Activated effector memory CD4-positive, alpha-beta T cell treated with anti-CD3 and anti-CD28 coated beads, Interleukin-2, amount 50 U/mL, for 16 hours (primary cell): Measurements from ENCODE around the gene IL11RA.

Experiments used
- DNase-seq: peaks from one replicate; pipeline ENCODE4 v3.0.0-alpha.2; 2020

Gene IL11RA

DNA sequence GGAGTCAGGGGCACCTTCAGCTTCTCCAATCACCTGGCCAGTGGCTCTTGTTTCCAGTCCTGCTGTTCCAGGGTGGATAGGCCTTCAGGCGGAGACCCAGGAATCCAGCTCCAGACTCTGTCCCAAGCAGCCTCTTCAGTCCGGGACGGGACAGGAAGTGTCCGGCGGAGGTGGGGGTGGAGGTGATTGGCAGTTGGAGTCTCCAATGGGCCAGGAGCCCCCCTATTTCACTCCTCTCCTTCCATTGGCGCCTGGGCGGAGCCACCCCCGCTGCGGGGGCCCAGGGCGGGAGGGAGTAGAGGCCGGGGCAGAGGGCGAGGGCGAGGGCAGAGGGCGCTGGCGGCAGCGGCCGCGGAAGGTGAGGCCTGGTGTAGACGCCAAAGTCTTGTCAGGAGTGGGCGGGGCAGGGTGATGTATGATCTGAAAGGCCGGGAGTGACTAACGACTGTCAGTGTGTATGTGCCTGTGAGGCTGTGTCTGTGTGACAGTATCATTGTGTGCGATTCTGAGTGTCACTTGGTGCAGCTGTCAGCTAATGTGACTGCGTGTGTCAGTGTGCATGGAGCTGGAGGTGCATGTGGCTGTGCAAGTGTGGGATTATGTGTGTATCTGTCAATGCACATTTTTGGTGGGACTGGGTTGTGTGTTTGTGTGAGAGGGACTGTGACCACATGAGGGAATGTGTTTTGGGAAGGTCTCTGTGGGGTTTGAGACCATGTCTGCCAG is at the start of gene IL11RA:
IL11RA (plus strand) TSS at position 310 of the 726 bp plus-strand sequence. CDS start 3,033 bp downstream, outside the sequence.
- peak; percentile 82 for DNase-seq

DNA sequence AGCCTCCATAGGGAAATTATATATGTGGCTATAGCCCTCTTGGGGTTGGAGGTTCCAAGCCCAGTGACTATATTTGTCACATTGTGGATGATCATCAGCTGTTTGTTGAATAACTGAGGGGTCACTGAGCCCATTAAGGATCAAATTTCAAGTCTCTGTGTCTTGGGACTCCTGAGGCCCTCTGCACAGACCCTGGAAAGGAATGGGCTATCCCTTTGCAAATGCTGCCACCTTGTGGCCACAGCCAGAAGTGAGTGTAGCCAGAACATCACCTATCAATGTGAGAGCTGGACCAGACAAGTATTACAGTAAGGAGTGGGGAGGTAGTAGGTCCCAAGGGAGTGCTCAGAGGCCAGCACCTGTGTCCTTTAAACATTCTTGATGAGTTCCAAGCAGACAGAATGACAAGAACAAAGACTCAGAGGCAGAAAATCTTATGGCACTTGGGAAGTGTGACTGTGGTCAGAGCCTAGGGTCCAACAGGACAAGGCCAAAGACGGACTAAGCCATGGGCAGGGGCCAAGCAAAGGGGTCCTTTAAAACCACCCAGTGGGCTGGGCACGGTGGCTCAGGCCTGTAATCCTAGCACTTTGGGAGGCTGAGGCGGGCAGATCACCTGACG is 48.3 kb upstream of the IL11RA start:
- DNase-seq = peak; percentile 93

DNA sequence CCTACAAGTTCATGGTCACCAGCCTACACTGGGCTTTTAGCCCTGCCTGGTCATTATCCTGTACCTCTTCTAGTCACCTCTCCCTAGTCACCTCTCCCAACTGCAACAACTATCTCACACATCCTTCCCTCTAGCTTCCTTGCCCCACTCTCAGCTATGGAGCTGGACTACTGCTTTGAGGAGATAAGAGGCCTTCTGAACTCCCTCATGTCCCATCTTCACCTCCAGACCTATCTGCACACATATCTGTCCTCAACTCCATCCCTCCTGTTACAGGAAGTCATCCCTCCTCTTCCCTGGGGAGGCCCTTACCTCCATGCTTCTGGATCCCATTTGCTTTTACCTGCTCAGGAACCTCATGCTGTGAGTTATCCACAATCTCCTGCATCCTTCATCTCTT is 45.8 kb upstream of the IL11RA start:
- no peak for DNase-seq

DNA sequence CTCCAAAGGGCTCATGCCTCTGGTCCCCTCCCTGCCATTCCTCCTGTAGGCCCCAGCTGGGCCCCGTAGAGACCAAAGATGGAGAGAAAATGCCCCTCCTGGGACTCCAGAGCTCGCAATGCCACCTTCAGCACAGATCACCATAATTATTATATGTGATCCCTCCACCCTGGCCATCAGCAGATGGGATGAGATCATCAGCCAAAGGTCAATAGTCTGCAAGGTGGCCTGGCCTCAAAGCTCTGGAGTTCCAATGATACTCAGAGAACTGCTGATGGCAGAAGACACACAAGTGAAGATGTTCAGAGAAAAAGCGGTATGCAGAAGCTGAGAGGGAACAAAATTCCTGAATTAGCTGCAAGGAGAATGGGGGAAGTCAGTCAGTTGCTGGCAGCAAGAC is 45.1 kb upstream of the IL11RA start:
- DNase-seq = no peak

DNA sequence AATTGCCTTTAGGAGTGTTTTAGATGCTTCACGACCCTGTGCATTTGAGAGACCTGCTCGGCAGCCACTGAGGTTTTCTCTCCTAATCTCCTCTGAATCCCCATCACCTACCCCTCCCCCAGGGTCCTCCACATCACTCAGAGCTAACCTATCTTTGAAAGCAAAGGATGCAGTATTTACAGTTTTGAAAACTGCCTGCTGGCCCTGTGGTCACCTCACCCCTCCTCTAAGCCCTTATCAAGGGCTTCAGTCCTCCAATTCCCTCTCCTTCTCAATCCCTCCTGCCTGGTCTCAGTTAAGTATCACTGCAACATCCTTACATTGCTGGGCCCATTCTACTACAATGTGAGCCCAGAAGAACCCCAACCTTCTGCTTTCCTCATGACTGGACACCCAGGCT is 44.7 kb upstream of the IL11RA start:
- DNase-seq = no peak

DNA sequence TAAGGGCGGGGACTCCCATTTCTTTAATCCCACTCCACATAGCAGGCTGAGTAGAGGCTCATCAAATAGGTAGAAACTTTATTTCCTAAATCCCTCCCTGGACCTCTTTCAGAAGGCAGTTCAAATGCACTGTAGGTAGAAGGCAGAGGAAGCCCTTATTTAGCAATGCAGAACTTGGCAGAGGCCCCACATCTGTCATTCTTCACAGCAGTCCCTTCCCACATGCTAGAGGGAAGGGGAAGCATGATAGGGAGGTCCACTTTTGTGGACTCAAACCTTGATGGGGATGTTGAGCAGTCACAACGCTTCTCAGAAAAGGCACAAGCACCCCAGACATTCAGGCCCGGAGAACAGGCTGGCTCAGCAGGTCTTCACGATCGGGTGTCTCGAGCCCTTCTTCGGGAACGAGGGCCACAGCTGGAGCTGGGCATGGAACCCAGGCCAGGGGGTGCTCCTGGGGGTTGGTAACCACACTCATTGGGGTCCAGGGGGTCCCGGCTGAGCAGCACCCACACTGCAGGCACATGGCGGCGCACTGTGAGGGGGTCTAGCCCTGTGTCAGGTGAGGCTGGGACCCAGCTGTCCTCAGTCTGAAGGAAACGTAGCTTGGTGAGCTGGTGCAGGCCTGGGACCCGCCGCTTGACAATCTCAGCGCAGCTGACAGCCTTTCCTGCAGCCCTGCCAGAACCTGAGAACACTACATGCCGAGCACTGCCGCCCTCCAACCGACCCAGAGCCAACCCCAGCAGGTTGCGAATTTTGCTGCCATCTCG is 41.4 kb upstream of the IL11RA start:
- DNase-seq = no peak

DNA sequence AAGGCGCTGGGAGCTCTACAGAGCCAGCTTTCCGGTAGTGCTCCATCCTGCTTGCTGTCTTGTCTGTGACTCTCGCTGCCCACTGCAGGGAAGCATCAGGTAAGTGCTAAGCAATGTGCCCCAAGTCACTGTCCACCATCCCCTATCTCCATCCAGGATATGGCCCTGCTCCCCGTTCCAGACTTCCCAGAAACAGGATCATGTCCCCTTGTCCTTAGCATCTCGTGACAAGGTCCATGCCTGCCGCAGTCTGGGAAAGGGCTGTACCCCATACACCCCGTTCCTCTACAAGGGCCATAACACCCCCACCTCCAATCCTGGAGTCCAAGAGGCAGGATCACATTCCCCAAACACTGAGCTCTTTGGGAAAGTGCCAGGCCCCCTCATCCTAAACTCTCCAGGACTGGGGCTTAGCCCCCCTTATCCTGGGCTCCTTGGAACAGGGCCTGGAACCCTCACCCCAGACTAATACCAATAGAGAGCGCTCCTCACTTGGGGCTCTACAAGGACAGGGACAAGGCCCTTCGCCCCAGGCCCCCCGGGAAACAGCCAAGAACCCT is 40.7 kb upstream of the IL11RA start:
- no peak for DNase-seq

DNA sequence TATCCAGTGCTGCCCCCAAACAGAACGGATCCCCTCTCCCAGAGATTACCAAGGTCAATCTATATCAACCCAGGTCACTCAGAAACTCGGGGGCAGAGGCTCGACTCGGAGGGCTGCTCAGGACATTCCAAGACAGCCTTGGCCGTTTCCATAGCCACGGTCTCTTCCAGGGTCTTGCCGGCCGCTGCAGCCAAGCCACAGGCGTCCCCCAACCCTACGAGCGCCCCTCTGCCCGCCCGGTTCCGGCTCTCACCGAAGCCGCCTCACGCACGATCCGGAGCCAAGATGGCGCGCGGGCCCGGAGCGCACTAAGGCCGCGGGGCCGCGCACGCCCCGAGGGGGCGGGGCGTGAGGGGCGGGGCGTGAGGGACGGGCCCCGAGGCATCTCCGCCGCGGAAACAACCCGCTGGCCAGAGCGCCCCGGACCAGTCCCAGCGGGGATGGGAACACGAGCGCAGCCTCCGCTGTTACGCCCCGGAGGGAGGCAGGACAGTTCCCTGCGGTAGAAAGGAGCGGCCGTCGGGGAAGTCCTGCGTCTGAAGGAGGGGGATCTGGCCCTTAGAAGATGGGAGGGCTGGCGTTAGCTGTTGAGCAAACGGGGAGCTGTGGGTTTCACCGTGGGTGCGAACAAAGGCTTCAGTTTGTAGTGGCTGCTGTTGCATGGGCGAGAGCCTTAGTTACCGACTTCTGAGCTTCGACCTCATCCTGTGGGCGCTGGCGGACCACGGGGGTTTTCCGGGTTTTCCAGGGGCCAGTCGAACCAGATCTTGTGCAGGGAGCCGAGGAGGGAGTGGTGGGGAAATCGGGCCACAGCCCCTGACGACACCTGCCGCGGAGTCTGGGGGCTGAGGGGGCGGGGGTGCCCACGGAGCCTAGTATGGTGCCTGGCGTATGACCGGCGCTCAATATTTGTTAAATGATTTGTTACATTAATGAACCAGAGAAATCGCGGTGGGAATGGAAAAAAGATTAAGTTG is 39.9 kb upstream of the IL11RA start, which contains the start of gene RPP25L:
RPP25L (minus strand) TSS at position 287 of the 977 bp plus-strand sequence. CDS start 801 bp downstream, outside the sequence.
- peak; percentile 95 for DNase-seq

DNA sequence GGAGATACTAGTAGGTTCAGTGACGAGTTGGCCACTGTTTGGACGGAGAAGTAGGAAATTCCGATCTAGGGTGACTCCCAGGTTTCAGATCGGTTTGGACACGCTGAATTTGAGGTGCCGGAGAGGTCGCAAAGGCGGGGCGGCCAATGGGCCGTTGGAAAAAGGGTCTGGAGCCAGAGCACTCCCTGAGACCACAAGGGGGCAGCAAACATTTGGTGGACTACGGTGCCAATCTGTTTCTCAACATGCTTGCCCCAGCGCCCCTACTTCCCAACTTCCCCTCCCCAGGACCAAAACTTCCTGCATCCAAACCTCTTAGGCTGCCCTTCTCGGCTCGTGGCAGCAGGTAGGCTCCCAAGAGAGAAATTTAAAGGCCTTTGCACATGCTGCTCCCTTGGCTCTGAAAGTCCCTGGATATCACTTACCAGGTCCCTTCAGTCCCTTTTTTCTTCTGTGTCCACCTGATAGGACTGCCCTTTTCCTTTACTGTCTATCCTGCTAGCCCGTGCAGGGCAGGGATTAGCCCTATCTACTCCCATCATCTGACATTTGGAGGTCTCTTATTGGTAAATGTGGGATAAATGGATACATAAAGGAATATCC is 39.1 kb upstream of the IL11RA start:
- peak; percentile 90 for DNase-seq

DNA sequence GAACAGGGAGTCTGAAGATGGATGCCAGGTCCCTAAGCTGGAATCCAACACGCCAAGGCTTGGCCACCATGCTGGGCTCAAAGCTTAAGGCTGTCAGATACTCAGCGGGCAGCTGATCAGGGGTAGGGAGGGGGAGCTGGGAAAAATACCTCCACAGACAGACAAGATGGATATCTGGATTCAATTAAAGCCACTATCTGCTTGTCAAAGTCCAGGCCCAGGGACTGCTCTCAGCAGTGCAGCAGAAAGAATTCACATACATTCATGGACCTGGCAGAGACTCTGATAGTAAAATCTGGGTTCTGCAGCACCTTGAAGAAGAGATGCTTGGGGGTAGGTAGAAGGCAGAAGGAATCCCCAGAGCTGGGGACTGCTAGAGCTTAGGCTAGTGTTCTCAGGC is 36.9 kb upstream of the IL11RA start:
- DNase-seq = no peak

DNA sequence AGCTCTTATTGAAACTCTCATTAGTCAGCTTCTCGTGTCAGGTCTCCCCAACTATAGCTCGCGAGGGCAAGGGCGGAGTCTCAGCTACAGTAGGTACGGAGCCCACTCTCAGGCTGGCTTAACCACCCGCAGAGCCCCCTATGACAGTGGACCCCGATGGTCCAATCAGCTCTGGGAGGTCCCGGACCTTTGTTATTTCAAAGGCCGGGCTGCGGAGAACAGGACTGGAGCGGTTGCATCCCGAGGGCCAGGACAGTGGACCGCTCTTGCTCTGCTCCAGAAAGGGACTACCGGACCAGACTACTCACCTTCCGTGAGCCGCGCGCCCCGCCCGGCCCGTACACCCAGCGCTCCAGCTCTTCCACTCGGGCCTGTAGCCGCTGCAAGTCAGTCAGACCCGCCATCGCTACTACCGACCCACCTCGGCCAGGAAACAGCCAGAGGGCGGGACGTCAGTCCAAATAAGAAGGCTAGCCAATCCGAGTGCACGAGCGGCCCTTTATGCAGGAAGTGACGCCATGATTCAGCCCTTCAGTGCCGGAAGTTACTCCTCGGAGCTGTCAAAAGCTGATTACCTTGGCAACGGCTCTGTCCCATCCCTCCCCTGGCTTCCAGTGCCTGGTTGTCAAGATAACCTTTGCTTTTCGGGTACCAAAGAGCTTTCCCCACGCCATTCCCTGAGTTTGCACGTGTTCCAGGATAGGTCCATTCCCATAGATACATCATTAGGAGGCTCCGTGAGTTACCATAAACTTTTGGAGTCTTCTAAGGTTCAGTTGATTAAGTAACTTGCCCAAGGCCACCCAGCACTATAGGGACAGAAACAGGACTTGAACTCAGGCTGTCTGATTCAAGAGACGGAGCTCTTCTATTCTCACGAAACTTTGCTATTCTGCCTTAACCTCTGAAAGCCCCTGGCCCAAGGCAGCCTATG is 31.7 kb upstream of the IL11RA start, which contains the start of gene DCTN3:
DCTN3 (minus strand) TSS at position 435 of the 934 bp plus-strand sequence; CDS start at position 404, 31 bp downstream.
- peak; percentile 97 for DNase-seq

DNA sequence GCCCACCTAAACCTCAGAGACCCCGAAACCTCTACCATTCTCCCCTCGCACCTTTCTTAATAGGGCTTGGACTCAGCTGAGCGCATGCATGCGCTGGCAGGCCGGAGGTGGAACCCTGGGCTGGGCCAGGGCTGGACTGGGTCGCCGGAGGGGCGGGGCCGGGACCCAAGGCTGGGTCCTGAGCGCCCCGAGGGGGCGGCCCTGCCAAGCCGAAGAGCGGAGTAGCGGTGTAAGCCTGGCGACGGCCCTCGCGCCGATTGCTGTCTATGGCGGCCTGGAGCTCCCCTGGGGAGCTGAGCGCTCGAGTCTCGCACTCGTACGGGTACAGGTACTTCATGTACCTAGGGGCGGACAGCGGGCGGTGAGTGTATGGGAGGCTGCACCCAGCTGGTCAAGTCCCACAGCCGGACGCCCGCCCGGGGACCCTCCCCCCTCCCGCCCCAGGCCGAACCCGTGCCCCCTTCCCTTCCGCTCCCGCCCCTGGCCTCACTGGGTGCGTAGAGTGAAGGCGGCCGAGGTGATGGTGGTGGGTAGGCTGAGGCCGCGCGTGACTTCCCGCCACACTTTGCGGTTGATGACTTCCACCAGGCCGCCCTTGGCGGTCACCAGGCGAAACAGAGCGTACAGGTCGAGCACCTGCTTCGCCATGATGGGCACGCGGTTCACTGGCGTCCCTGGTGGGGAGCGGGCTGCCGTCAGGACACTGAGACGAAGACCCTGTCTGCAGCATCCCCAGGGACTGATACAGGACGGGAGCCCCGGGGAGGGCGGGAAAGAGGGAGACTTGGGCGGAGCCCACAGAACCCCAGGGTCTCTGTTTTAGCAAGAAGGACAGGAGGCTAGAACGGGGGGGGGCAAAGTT is 28.4 kb upstream of the IL11RA start:
- no peak for DNase-seq

DNA sequence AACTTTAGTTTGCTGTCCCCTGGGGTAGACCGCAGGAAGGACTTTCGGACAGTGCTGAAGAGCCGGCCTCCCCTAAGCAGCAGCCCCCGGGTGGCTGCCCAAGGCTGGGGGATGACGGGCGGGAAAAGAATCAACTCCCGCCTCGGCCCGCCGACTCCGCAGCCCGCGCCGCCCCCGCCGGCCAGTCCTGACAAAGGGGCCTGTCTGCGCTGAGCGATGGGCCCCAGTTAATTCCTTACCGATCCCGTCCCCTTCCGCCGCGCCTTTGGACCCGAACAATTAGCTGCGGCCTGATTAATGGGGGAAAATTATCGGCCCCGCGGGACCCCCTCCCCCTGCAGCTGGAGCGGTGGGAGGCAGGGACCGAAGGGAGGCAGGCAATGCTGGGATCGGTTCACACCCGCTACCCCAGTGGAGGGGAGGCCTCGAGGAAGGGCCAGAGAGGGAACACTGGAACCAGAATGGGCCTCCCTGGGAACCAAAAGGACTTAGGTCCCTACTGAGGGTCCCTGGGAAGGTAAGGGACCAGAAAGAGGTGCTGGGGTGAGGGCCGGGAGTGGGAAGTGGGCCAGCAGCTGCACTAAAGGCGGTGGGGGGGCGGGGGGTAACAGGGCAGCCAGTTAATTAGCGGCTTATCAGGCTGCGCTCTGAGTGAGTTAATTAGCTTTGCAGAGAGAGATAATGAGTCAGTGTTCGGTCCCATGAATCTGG is 27.4 kb upstream of the IL11RA start:
- DNase-seq = no peak

DNA sequence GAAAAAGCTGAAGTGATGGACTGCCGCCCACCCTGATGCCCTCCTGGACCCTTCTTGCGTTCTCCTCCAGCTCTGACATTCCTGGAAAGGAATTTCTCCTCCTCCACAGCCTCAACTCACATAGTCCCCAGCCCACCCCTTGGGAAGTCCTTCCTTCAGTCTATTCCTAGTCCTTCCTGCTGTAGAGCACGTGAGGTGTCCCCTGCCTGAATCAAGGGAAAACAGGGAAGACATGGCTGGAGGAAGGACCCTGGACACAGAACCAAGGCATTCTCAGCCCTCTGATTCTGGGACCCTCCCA is 26.8 kb upstream of the IL11RA start:
- DNase-seq = no peak

DNA sequence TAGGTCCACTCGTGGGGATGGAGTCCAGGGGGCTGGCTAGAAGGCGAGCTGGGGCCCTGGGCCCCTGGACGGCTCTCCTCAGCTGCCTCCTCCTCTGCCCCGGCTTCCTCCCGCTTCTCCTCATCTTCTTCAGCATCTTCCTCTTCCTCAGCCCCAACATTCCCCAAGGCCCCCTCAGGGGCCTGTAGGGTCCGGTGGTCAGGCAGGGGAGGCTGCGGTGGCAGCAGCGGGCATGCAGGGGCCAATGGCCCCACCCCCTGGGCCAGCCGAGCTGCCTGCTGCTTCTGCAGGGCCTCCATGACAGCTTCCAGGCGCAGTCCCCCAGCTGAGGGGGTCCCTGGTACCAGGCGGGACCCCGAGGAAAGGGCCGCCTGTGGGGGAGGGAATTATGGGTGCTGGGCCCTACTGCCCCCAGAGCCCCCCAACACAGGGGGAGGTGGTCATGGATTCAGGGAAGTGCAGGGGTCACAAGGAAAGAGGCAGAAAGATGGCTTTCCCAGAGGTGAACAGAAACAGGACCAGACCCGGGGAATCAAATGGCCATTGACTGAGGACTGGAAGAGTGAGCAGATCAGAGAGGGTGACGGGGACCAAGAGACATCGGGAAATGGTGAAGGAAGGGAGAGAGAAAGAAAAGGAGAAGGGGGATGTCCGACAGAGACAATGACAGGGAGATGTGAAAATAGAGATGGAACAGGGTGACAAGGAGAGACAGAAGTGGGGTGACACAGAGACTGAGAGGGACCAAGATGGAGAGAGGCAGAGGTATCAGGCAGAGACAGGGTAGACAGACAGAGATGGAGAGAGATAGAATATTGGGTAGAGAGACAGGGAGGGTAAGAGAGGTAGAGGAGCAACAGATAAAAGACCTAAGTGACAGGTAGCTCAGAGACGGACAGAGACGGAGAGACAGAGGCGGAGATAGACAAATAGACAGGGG is 24.0 kb upstream of the IL11RA start:
- no peak for DNase-seq

DNA sequence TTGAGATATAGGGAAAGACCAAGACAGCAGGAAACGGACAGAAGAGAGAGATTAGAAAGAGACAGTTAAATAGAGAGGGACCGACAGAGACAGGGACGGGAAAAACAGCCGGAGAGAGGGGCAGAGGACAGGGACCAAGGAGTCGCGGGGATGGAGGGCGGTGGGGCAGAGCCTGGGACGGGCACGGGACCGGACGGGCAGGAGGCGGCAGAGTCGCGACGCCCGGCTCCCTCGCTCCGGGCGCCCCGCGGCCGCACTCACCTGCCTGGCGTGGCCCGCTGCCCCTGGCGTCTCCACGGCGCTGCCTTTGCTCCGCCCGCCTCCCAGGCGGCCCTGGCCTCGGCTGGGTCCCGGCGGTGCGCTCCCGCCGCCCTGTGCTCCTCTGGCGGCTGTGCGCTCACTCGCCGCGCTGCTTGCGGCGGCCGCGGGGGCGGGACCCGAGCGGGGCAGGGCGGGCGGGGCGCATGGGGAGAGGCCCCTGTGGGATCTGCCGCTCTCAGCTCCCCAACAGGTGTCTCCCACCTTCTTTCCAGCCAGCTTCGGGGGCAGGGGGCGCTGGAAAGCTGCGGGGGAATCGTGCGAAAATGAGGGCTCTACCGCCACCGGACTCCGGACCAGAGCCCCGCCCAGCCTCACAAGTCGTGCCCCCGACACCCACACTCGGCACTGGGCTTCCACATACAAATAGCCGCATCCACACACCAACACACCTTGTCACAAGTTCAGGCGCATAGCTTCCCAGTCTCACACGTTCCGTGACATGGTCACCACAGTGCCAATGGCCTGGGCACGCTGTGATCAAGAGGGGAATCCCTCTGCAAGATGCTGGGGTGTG is 23.1 kb upstream of the IL11RA start, which contains the start of gene ARID3C:
ARID3C (minus strand) TSS at position 411 of the 835 bp plus-strand sequence. CDS start 1,052 bp downstream, outside the sequence.
- DNase-seq = peak; percentile 80

DNA sequence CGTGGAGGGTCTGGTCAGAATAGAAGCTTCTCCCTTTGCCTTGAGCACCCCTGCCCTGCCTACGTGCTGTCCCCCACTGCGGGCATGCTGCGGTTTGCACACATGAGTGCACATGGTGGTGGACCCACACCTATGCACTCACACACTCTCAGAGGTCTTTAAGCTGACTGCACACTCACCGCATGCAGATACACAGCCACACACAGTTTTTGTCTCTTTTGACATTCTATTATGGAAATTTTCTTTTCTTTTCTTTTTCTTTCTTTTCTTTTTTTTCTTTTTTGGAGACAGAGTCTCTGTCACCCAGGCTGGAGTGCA is 22.5 kb upstream of the IL11RA start:
- DNase-seq = no peak
